ENCODE measurements around the gene VWC2. TPM values are rescaled to one million over a fixed set of nuclear protein-coding genes. Genes with fewer than 3 reads are reported as not detected.

The VWC2 gene
- total RNA-seq, 1 experiment from 2014 or later, result not detected

DNA sequence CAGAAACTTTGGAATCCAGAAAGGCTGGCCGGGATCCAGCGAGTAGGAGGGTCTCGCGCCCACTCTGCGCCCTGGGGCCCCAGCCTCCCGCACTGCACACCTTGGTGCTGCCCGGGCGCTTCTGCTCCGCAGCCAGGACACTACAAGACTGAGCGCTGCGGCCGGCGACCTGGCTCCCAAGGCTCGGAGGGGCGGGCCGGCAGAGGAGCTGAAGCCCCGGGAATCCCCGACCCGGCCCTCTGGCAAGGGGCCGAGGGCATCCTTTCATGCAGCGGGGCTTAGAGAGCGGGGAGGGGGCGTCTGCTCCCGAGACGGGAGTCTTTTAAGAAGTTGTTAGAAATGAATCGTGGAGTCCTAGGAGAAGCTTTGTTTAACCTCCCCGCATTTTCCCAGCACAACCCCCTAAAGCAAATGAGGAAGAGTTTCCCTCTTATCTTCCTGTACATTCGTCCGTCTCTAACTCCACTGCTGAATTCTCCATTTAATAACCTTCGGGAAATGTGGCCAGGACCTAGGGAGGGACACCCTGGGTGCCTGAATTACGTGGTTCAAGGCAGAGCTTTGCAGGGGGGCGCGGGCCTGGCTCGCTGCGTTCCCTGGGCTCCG, 1.1 kb downstream of the VWC2 start:
- BruUV-seq (replicated peaks), result no TSS peak
- H3K9me3 ChIP-seq (ENCODE audit: control insufficient read depth, insufficient read depth, low read depth, low read length), result no peaks in the 10 kb centered on the region
- POLR2A ChIA-PET, result no interaction called here
- TF ChIP-seq, protein P1, sequence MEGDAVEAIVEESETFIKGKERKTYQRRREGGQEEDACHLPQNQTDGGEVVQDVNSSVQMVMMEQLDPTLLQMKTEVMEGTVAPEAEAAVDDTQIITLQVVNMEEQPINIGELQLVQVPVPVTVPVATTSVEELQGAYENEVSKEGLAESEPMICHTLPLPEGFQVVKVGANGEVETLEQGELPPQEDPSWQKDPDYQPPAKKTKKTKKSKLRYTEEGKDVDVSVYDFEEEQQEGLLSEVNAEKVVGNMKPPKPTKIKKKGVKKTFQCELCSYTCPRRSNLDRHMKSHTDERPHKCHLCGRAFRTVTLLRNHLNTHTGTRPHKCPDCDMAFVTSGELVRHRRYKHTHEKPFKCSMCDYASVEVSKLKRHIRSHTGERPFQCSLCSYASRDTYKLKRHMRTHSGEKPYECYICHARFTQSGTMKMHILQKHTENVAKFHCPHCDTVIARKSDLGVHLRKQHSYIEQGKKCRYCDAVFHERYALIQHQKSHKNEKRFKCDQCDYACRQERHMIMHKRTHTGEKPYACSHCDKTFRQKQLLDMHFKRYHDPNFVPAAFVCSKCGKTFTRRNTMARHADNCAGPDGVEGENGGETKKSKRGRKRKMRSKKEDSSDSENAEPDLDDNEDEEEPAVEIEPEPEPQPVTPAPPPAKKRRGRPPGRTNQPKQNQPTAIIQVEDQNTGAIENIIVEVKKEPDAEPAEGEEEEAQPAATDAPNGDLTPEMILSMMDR (IDR thresholded peaks at IDR 0.05), result no peak
- TF ChIP-seq TCF7L2 (IDR thresholded peaks at IDR 0.05; ENCODE audit: low read depth, low read length) (no peak), POLR2AphosphoS5 (IDR thresholded peaks at IDR 0.05; ENCODE audit: low read depth, low read length) (no peak), SIN3A (IDR thresholded peaks at IDR 0.05; ENCODE audit: borderline replicate concordance, insufficient read depth, low read depth, low read length) (no peak)
- TF ChIP-seq, protein P2, sequence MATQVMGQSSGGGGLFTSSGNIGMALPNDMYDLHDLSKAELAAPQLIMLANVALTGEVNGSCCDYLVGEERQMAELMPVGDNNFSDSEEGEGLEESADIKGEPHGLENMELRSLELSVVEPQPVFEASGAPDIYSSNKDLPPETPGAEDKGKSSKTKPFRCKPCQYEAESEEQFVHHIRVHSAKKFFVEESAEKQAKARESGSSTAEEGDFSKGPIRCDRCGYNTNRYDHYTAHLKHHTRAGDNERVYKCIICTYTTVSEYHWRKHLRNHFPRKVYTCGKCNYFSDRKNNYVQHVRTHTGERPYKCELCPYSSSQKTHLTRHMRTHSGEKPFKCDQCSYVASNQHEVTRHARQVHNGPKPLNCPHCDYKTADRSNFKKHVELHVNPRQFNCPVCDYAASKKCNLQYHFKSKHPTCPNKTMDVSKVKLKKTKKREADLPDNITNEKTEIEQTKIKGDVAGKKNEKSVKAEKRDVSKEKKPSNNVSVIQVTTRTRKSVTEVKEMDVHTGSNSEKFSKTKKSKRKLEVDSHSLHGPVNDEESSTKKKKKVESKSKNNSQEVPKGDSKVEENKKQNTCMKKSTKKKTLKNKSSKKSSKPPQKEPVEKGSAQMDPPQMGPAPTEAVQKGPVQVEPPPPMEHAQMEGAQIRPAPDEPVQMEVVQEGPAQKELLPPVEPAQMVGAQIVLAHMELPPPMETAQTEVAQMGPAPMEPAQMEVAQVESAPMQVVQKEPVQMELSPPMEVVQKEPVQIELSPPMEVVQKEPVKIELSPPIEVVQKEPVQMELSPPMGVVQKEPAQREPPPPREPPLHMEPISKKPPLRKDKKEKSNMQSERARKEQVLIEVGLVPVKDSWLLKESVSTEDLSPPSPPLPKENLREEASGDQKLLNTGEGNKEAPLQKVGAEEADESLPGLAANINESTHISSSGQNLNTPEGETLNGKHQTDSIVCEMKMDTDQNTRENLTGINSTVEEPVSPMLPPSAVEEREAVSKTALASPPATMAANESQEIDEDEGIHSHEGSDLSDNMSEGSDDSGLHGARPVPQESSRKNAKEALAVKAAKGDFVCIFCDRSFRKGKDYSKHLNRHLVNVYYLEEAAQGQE (IDR thresholded peaks at IDR 0.05; ENCODE audit: insufficient read depth in 1 of 2, low read depth in 2 of 2, low read length in 1 of 2), result no peak
- no peaks in the 10 kb centered on the region for H3K4me1 ChIP-seq (ENCODE audit: control insufficient read depth, insufficient read depth, low read length)
- in situ Hi-C loops (cut with HindIII; ENCODE audit: low pct_unique_long_range_greater_than_20kb, low sequenced_read_pairs), result no loop called here
- no peak for DNase-seq (ENCODE audit: low read depth, low spot score)
- no peaks in the 10 kb centered on the region for H3K27me3 ChIP-seq (ENCODE audit: control insufficient read depth, insufficient read depth, low read length)
- ATAC-seq, result no peak
- intact Hi-C loops (cut with micrococcal nuclease; ENCODE audit: unreplicated experiment), result no loop called here
- H3K36me3 ChIP-seq (ENCODE audit: control insufficient read depth, insufficient read depth, low read length), result no peaks in the 10 kb centered on the region
- no peak overlapping the region for H3K4me3 ChIP-seq (ENCODE audit: low read depth in 2 of 2, low read length in 2 of 2)
- CTCF ChIA-PET, result no interaction called here
- H3K27ac ChIP-seq (ENCODE audit: low read length), result no peak overlapping the region

DNA sequence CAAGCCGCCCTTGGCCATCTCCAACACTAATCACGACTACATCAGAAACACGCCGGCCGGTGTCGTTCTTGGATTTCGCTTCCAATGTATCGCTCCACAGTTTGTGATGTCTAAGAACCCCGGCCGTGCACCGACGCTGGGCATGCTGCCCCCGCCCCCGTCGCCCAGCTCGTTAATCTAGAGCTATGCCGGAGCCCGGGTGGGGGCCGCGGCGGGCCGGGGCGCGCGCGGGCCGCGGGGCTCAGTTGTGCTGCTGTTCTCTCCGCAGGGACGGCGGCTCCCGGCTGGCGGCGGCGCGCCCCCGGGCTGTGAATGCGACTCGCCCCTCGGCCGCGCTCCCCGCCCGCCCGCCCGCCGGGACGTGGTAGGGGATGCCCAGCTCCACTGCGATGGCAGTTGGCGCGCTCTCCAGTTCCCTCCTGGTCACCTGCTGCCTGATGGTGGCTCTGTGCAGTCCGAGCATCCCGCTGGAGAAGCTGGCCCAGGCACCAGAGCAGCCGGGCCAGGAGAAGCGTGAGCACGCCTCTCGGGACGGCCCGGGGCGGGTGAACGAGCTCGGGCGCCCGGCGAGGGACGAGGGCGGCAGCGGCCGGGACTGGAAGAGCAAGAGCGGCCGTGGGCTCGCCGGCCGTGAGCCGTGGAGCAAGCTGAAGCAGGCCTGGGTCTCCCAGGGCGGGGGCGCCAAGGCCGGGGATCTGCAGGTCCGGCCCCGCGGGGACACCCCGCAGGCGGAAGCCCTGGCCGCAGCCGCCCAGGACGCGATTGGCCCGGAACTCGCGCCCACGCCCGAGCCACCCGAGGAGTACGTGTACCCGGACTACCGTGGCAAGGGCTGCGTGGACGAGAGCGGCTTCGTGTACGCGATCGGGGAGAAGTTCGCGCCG, 1.9 kb downstream of the VWC2 start:
- Histone ChIP-seq H3K36me3 (ENCODE audit: control insufficient read depth, insufficient read depth, low read length) (no peaks in the 10 kb centered on the region), H3K4me3 (ENCODE audit: low read depth in 2 of 2, low read length in 2 of 2) (no peak overlapping the region), H3K27me3 (ENCODE audit: control insufficient read depth, insufficient read depth, low read length) (no peaks in the 10 kb centered on the region), H3K27ac (ENCODE audit: low read length) (no peak overlapping the region), H3K9me3 (ENCODE audit: control insufficient read depth, insufficient read depth, low read depth, low read length) (no peaks in the 10 kb centered on the region), H3K4me1 (ENCODE audit: control insufficient read depth, insufficient read depth, low read length) (no peaks in the 10 kb centered on the region)
- intact Hi-C loops (cut with micrococcal nuclease; ENCODE audit: unreplicated experiment) (no loop called here), in situ Hi-C loops (cut with HindIII; ENCODE audit: low pct_unique_long_range_greater_than_20kb, low sequenced_read_pairs) (no loop called here)
- CTCF ChIA-PET, result no interaction called here
- TF ChIP-seq SIN3A (IDR thresholded peaks at IDR 0.05; ENCODE audit: borderline replicate concordance, insufficient read depth, low read depth, low read length) (no peak), POLR2AphosphoS5 (IDR thresholded peaks at IDR 0.05; ENCODE audit: low read depth, low read length) (no peak), TCF7L2 (IDR thresholded peaks at IDR 0.05; ENCODE audit: low read depth, low read length) (no peak)
- TF ChIP-seq, protein P1 (IDR thresholded peaks at IDR 0.05), result no peak
- TF ChIP-seq, protein P2 (IDR thresholded peaks at IDR 0.05; ENCODE audit: insufficient read depth in 1 of 2, low read depth in 2 of 2, low read length in 1 of 2), result no peak
- BruUV-seq (replicated peaks), result no TSS peak
- no peak for DNase-seq (ENCODE audit: low read depth, low spot score)
- POLR2A ChIA-PET, result no interaction called here
- no peak for ATAC-seq
